ENCODE measurements around the gene SLC5A12.

- TF ChIP-seq EZH2 (IDR thresholded peaks at IDR 0.05; ENCODE audit: borderline replicate concordance, low read length): no peak
- TF ChIP-seq, protein P1, sequence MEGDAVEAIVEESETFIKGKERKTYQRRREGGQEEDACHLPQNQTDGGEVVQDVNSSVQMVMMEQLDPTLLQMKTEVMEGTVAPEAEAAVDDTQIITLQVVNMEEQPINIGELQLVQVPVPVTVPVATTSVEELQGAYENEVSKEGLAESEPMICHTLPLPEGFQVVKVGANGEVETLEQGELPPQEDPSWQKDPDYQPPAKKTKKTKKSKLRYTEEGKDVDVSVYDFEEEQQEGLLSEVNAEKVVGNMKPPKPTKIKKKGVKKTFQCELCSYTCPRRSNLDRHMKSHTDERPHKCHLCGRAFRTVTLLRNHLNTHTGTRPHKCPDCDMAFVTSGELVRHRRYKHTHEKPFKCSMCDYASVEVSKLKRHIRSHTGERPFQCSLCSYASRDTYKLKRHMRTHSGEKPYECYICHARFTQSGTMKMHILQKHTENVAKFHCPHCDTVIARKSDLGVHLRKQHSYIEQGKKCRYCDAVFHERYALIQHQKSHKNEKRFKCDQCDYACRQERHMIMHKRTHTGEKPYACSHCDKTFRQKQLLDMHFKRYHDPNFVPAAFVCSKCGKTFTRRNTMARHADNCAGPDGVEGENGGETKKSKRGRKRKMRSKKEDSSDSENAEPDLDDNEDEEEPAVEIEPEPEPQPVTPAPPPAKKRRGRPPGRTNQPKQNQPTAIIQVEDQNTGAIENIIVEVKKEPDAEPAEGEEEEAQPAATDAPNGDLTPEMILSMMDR (conservative IDR thresholded peaks at IDR 0.05 in 1 of 2, IDR thresholded peaks at IDR 0.05 in 1 of 2; ENCODE audit: extremely low read depth in 1 of 2, insufficient read depth in 1 of 2, low read depth in 1 of 2, low read length in 2 of 2): no peak
Observed at GRCh38 chr11:26769027-26769426, 47.2 kb upstream of the SLC5A12 start.
